T47D (cell line): ENCODE measurements around the gene PHKA1.
"Not testable (repeated sequence)": the region's sequence is repeated elsewhere in the genome, so short reads cannot be mapped to it uniquely, and the experiment has no call there.

ENCODE experiments used
- DNase-seq, 2 experiments: peaks; one replicate each; pipeline versions ENCODE4 v3.0.0 to v3.0.0-alpha.2; 2011 to 2012; ENCODE audit warnings: low read depth in 1 of 2, low spot score in 1 of 2
- JUND ChIP-seq: IDR thresholded peaks from 2 replicates; pipeline ENCODE4 v1.6.1; 2012; ENCODE audit warnings: low read depth
- in situ Hi-C: cut with HindIII; loops from 2 replicates; pipeline ENCODE4 v1.10.0; 2016; ENCODE audit warnings: low sequenced_read_pairs, low pct_unique_long_range_greater_than_20kb

The PHKA1 gene

DNA sequence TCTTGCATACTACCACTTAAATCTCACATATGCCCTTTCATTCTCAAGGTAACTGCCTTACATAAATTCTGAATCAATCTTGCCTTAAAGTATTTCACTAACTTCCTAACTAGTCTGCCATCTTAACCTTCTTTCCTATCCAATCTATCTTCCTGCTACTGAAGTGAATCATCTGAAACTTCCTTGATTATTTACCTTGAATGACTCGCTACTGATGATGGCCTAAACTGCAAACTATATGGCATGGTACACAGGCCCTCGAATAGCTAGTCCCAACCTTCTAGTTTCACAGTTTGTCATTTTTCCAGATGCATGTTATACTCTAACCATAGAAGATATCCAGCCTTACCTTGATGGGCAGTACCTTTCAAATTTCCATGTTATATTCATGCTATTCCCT, 19.9 kb downstream of the PHKA1 start:
- in situ Hi-C loops, result no loop called here

DNA sequence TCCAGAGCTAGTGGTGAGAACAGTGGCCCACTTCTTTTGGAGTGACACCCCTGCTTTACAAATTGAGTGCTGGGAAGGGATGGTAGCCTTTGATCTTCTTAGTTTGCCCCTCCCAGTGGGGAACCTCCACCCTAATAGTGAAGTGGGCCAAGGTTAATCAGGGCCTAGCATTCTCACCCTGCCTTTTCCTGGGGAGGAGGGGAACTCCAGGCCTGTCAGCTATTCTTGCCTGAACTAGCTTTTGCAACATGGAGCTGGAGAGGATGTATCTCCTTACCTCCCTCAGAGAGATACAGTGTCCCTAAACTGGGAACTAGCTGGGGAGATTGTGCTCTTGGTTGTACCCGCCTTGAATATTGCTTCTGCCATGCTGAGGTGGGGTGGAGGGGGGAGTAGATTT, 20.6 kb downstream of the PHKA1 start:
- TF ChIP-seq JUND, result no peak
- no peak for DNase-seq
- in situ Hi-C loops, result no loop called here

More for the DNA sequence above, 19.9 kb downstream of the PHKA1 start:
- no peak for DNase-seq
- no peak for TF ChIP-seq JUND

GRCh38 chrX:72687396-72687795, 26.7 kb downstream of the PHKA1 start:
- in situ Hi-C loops, result no loop called here
- no peak for DNase-seq
- TF ChIP-seq JUND, result no peak

DNA sequence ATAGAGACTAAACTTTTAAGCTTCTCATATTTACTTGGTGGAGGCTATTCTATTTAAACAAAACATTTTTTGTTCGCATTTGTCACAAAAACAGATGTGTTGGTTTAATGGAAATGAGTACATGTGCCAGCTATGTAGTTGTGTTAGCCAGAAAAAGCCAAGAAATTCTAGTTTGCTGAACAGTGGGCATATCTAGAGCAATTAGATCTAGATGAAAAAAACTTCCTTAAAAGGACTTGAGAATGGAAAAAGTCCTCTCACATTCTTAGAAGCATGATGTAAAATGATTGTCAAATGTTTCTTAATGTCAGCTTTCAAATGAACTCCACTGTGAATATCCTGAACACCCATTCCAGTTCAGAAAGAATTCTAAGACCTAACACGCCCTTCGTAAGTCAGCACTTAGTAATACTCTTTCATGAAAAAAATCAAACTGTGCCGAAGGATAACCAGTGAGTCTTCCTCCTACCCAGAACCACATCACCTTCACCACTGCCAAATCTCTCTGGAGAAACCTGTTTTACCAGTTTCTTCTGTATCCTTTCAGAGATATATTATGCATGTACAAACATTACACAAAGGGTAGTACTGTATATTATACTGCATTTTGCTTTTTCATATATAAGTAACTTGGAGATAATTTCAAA, 28.2 kb downstream of the PHKA1 start:
- peak; percentile 4 to 59 for DNase-seq
- in situ Hi-C loops, result no loop called here
- TF ChIP-seq JUND, result no peak

DNA sequence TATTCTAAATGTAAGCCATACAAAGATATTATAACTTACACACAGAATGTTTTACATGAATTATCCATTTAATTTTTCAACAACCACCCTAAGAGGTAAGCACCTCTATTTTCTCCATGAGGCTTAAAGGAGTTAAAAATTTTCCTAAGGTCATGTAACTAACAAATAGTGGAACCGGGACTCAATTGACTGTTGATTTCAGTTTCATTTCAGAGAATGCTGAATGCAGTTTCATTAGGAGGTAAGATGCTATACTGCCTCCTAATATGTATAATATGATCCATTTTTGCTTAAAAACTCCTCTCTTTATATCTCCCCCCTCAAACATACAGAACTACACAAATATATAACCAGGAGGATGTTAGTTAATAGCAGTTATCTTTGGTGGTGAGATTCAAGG, 29.1 kb downstream of the PHKA1 start:
- TF ChIP-seq JUND, result no peak
- no peak for DNase-seq
- in situ Hi-C loops, result no loop called here

DNA sequence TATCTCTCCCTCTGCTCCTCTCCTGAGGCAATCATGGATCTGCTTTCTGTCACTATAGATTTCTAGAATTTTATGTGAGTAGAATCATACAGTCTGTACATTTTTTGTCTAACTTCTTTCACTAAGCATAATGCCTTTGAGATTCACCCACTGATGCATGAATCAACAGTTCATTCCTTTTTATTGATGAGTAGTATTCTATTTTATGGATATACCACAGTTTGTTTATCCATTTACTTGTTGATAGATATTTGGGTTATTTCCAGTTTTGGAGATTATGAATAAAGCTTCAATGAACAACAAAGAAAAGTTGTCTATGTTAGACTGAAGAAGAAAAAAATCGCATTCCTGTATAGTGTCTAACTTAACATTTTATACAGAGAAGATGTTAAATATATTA, 30.5 kb downstream of the PHKA1 start:
- no peak for DNase-seq
- TF ChIP-seq JUND, result no peak
- in situ Hi-C loops, result no loop called here

GRCh38 chrX:72676465-72676864, 37.6 kb downstream of the PHKA1 start:
- no peak for DNase-seq
- no peak for TF ChIP-seq JUND
- in situ Hi-C loops, result no loop called here

- in situ Hi-C loops, DNase-seq: not testable (repeated sequence)
These were observed 40.2 kb downstream of the PHKA1 start for GRCh38 chrX:72673951-72674350.

DNA sequence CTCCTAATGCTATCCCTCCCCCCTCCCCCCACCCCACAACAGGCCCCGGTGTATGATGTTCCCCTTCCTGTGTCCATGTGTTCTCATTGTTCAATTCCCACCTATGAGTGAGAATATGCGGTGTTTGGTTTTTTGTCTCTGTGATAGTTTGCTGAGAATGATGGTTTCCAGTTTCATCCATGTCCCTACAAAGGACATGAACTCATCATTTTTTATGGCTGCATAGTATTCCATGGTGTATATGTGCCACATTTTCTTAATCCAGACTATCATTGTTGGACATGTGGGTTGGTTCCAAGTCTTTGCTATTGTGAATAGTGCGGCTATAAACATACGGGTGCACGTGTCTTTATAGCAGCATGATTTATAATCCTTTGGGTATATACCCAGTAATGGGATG, 44.6 kb downstream of the PHKA1 start:
- DNase-seq, in situ Hi-C loops: not testable (repeated sequence)

- TF ChIP-seq JUND, result no peak
- in situ Hi-C loops, result no loop called here
- no peak for DNase-seq
These were observed 47.7 kb downstream of the PHKA1 start for GRCh38 chrX:72666451-72666850.

DNA sequence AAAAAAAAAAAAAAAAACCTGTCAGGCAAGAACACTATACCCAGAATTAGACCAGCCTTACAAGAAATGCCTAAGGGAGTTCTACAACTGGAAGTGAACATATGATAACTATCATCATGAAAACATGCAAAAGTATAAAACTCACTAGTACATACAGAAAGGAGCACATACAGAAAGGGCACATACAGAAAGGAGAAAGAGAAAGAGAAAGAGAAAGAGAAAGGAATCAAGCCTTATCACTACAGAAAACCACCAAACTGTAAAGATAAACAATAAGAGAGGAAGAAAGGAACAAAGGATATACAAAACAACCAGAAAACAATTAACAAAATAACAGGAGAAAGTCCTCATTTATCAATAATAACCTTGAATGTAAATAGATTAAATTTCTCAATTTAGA, 50.4 kb downstream of the PHKA1 start:
- TF ChIP-seq JUND, result no peak
- DNase-seq, result no peak
- in situ Hi-C loops, result no loop called here

- no peak for DNase-seq
- in situ Hi-C loops, result no loop called here
- no peak for TF ChIP-seq JUND
These were observed 51.9 kb downstream of the PHKA1 start for GRCh38 chrX:72662020-72662747.

GRCh38 chrX:72659723-72660122, 54.4 kb downstream of the PHKA1 start:
- DNase-seq, result no peak
- TF ChIP-seq JUND, result no peak

DNA sequence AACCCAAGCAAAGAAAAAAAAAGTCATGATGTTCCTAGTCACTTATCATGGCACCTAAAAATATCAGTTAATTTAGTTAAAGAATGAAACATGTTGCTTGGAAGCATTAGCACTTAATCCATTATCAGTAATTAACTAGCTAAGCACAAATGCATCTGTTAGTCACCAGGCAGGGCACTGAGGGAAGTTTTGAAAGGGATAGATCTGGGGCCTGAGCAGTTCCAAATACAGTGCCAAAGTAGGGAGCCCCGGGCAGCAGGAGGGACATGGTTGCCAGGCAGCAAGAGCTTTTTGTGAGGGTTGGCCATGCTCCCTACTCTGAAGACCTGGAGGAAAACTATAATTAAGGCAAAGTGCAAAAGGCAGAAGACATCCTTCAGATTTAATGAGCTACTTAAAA, 62.0 kb downstream of the PHKA1 start:
- in situ Hi-C loops, result no loop called here
- no peak for DNase-seq
- TF ChIP-seq JUND, result no peak

More at GRCh38 chrX:72659723-72660122, 54.4 kb downstream of the PHKA1 start:
- in situ Hi-C loops, result no loop called here
